HG03575 (cell line): Measurements from ENCODE around the gene SYPL1.
"Not testable (repeated sequence)": the region's sequence is repeated elsewhere in the genome, so short reads cannot be mapped to it uniquely, and the experiment has no call there.

ENCODE experiments used
- ATAC-seq: cut with Tn5 transposase; IDR thresholded peaks from one replicate; pipeline ENCODE4 v1.9.1; 2021; ENCODE audit not compliant: unreplicated experiment, insufficient number of reproducible peaks, low FRiP score; ENCODE audit errors: extremely low read depth

The SYPL1 gene

GRCh38 chr7:106112118-106112971 lies at the start of gene SYPL1:
Gene SYPL1, minus strand, starts transcription at chr7:106112312. Its CDS starts 104 bp downstream, at chr7:106112208.
- ATAC-seq: peak; percentile 33

- ATAC-seq: no peak
Measured at GRCh38 chr7:106155027-106155426, 42.9 kb upstream of the SYPL1 start.

- ATAC-seq: no peak
Measured at GRCh38 chr7:106153891-106154449, 41.9 kb upstream of the SYPL1 start.

- no peak for ATAC-seq
Measured at GRCh38 chr7:106152313-106152665, 40.2 kb upstream of the SYPL1 start.

- ATAC-seq: no peak
Measured at GRCh38 chr7:106151459-106152312, 39.6 kb upstream of the SYPL1 start.

GRCh38 chr7:106143711-106144337 lies 31.7 kb upstream of the SYPL1 start:
- ATAC-seq: no peak

- ATAC-seq: no peak
Measured at GRCh38 chr7:106142136-106142535, 30.0 kb upstream of the SYPL1 start.

- ATAC-seq: no peak
Measured at GRCh38 chr7:106140406-106141173, 28.5 kb upstream of the SYPL1 start.

- no peak for ATAC-seq
Measured at GRCh38 chr7:106139265-106140251, 27.4 kb upstream of the SYPL1 start.

GRCh38 chr7:106138776-106139175 lies 26.7 kb upstream of the SYPL1 start:
- ATAC-seq: no peak

- ATAC-seq: not testable (repeated sequence)
Measured at GRCh38 chr7:106138181-106138580, 26.1 kb upstream of the SYPL1 start.

GRCh38 chr7:106134241-106134640 lies 22.1 kb upstream of the SYPL1 start:
- ATAC-seq: no peak

- no peak for ATAC-seq
Measured at GRCh38 chr7:106129291-106129690, 17.2 kb upstream of the SYPL1 start.

- no peak for ATAC-seq
Measured at GRCh38 chr7:106128836-106129235, 16.7 kb upstream of the SYPL1 start.

GRCh38 chr7:106127984-106128780 lies 16.1 kb upstream of the SYPL1 start:
- ATAC-seq: no peak

- no peak for ATAC-seq
Measured at GRCh38 chr7:106126170-106126938, 14.2 kb upstream of the SYPL1 start.
